ENCODE results near the gene ZNF722.

GRCh38 chr7:64037095-64037494, 38.4 kb downstream of the ZNF722 start:
- no peak for TF ChIP-seq CTCF (conservative IDR thresholded peaks at IDR 0.05; ENCODE audit: low read length)
- TF ChIP-seq EZH2phosphoT487 (IDR thresholded peaks at IDR 0.05; ENCODE audit: borderline replicate concordance), result no peak

Measured in Loucy (cell line).